Suppressor macrophage treated with lipopolysaccharide for 1 hour (primary cell): ENCODE results near the gene RHOBTB3.
A peak's percentile ranks its signal among the peaks of the same experiment; 100 is the strongest.

Experiments used
- DNase-seq, 3 donors: peaks; one replicate each; pipeline ENCODE4 v3.0.0-alpha.2; 2020 to 2022

Gene RHOBTB3

GRCh38 chr5:95842854-95843544, 111.9 kb downstream of the RHOBTB3 start:
- DNase-seq: peak; percentile 94 to 98 (median 96)

- peak; percentile 46 to 74 (median 57) for DNase-seq
These were observed 112.6 kb downstream of the RHOBTB3 start for GRCh38 chr5:95843733-95844223.

GRCh38 chr5:95845391-95845790, 114.3 kb downstream of the RHOBTB3 start:
- peak in 2 of 3 donors; percentile 20 to 43 for DNase-seq
